Ammon's horn (tissue), 1 donor: ENCODE results near the gene AEBP1.

Source experiments
- DNase-seq: peaks from one replicate; pipeline ENCODE4 v3.0.0-alpha.2; 2016; ENCODE audit warnings: low spot score

Gene AEBP1

DNA sequence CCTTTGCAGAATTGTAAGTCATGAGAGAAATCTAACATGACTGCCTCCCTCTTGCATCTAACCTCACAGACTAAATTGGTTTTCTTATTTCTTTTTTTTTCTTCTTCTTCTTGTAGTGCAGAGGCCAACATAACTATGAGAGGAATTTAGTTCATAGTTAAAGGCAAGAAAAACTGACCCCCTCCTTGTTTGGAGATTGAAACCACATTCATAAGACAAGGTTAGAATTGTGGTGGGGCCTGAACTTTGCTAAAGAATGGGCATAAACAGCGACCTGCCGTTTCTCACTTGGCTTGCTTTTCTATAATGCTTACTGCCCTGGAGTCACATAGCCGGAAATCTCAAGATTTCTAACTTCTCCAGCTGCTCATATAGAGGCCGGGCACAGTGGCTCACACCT lies 19.4 kb upstream of the AEBP1 start:
- DNase-seq, result no peak

- DNase-seq, result no peak
Measured at GRCh38 chr7:44085546-44085945, 18.6 kb upstream of the AEBP1 start.

DNA sequence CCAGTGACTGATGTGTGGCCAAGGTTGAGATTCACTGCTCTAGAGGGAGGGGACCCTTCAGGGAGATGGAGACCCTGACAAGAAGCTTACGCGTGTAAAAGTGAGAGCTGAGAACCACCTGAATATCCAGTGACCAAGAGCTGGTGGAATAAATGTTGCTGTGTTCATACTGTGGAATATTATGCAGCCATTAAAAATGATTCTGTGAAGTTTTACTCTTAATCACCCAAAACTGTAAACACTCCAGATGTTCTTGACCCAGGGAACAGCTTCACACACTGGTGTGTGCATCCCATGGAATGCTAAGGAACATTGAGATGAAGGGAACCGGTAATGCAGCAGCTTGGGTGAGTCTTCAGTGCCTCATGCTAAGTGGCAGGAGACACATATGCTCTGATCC lies 17.5 kb upstream of the AEBP1 start:
- DNase-seq, result no peak

DNA sequence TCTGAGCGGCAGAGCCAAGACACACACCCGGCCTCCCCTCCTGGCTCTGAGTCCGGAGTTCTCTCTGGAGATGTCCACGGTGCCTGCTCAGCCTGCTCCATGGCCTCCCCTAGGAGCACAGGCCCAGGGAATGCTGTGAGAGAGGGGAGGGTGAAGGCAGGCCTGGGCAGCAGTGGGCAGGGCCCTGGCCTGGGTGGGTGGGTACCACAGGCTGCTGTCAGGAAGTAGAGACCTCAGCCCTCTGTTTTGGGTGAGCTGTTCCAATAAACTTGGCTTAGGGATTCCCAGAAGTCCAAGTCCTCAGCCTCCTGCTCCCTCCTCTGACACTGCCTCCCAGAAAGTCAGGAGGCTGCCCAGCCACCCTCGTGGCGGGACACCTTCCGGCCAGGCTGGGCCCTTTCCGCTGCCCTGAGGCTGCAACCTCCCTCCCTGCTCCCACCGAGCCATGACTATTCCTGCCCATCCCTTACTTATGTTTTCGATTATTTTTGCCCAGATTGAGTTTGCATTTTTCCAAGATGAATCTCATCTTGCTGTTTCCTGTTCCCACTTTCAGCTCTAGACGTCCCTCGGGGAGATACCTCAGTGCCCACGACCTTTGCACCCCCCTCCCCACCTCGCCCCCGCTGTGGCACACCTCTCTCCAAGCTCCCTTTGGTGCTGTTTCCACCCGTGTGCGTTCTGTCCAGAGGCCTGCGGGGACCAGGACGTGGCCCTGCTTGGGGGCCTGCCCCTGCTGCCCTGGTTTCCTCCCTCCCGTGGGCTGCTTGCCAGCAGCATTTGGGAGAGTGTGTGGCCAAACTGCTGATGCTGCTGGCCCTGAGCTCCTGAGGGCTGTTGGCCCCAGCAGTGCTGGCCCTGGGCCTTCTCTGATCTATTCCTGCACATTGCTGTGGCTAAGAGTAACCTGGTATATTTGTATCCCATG lies 16.0 kb upstream of the AEBP1 start:
- peak; percentile 47 for DNase-seq

- no peak for DNase-seq
Measured at GRCh38 chr7:44093102-44093641, 11.0 kb upstream of the AEBP1 start.

- DNase-seq, result no peak
Measured at GRCh38 chr7:44094365-44094764, 9.8 kb upstream of the AEBP1 start.

GRCh38 chr7:44094883-44095592 lies 9.1 kb upstream of the AEBP1 start:
- no peak for DNase-seq

- DNase-seq, result no peak
Measured at GRCh38 chr7:44095781-44096180, 8.4 kb upstream of the AEBP1 start.

GRCh38 chr7:44096326-44096881 lies 7.7 kb upstream of the AEBP1 start:
- no peak for DNase-seq

DNA sequence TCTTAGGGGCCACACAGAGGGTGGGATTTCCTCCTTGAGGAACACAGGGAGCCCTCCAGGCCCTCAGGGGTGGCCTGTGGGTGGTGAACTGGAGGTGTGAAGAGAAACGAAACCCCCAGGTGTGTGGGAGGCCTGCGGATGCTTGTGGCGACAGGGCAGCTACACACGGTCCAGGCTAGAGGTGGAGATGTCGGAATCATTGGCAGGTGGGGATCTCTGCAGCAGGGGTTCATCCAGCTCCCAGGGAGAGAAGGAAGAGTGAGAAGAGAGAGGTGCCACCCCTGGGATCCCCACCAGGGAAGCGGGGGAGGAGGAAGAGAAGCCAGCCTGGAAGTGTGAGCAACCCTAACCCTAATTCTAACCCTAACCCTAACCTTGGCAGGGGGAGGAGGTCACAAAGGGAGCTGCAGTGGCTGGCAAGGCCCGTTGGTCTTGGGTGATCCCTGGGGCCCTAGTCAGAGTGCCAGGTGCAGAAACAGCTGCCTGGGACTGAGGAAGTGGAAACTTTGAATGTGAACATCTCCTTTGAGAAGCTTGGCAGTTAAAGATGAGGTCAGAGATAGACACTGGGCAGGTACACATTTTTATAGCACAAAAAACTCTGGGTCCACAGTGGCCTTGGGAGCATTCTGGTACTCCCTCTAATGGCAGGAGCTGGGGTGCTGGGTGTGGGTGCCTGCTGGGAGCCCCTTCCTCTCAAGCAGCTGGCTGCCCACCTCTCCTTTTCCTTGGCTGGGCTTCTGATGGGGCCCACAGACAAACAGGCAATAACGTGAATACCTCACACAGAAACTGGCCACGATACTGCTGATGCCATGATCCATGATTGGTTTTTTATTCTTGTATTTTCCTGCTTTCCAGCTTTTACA lies 6.8 kb upstream of the AEBP1 start:
- DNase-seq, result no peak

GRCh38 chr7:44098092-44099068 lies 5.8 kb upstream of the AEBP1 start:
- DNase-seq, result no peak

DNA sequence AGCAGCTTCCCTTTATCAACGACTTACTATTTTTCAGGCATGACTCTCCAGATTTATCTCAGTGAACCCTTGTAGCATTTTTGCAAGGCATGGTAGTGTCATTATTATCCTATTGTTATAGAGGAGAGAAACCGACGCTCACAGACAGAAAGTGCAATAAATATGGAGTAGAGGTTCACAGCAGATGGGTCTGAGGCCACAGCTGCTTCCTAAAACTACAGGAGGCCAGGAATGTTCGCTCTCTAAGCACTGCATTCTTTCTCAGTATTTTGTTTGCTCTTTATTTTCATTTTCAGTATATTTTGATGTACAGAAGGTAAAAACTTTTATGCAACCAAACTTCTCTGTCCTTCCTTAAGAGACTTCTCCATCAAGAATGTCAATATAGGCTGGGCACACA lies 4.5 kb upstream of the AEBP1 start:
- no peak for DNase-seq

DNA sequence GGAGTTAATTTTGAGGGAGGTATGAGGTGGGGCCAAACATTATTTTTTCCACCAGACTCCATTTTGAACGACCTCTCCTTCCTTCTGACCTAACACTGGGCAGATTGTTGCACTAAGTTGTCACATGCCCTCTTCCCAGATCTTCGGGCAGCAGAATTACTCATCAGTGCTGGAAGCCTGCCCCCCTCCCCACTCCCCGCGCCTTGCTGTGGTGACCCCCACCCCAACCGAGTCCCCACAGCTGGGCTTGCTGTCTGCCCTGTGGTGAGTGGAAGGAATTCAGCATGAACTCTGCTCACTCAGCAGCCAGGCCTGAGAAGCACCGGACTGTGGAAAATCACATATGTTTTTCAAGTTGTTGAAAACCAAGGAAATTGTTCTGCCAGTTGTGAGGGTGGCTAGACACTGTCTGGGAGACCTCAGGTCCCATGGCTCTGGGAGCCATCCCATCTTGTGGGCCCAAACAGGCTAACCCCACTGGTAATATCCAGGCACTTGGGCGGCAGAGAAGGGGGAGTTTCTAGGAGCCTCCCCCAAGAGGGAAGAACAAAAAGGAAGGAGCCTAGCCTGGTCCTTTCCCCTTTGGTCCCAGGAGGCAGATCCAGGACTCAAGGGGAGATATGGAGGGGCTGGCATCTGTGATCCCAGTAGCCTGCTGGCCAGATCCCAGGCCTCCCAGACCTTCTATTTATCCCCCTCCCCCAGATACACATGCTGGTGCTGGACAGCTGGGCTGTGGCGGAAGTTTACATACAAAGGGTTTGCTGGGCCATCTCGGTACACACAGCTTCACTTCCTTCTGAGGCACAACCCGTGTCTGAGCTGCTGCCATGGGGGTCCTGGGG lies 3.5 kb upstream of the AEBP1 start:
- DNase-seq, result no peak

DNA sequence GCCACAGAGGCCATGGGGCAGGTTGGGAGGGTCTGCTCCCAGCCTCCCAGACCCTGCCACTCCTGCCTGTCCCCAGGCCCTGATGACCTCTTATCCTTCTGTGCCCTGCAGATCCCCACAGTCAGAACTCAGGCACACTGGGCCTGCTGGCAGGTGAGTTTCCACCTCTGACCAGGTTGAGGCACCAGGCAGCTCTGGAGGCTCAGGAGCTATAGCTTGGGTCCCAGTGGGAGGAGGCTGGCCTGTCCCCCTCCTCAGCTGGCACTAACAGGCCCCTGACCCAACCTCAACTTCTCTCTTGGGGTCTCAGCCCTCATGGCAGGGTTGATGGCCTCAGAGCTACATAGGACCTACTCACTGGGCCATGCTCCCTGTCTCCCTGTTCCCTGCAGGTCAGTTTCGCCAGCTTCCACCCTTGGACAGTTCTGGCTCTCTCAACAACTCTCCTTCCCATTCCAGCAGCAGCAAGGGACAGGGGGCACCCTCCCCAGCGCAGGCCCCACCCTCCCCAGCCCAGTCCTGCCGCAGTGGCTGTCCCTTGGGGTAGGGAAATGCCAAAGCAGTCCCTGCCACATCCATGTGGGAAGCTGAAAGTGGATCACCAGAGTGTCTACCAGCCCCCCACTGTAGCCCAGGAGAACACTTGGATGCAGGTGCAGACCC lies 2.7 kb upstream of the AEBP1 start:
- no peak for DNase-seq

DNA sequence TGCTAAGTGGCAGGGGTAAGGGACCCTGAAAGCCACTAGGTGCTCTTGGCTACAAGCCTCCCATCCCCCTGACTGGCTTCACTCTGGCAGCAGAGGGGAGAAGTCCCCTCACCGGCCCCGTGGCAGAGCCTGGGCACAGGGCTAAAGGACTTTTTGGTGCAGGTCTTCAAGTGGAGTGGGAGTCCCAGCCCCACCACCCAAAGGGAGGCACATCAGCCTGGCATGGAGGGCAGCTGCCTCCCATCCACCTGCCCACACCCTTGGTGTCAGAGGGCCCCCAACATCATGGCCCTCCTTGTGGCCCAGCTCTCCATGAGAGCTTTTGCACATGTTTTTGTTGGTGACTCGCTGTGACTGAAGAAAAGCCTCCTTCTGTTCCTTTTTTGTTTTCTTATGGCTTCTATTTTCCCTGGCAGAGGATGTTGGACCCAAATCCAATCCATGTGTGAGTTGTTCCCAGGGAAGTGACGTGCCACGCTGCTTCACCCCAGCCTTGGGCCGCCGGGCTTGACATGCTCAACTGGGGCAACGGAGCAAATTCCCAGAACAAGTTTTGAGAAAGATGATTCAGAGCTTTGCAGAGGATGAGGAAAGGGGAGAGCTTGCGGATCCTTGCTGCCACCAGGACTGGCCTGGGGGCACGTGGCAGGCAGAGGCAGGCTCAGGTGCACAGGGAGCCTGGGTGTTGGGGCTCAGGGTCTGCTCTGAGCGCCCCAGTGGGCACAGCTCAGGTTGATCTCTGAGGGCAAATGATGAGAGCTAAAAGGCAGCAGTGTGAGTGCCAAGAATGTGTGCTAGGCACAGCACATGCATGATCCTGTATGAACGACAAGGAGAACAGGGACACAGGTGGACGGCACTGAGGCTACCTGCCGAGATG lies 1.9 kb upstream of the AEBP1 start:
- DNase-seq, result no peak

- no peak for DNase-seq
Measured at GRCh38 chr7:44102846-44103565, 1.1 kb upstream of the AEBP1 start.

DNA sequence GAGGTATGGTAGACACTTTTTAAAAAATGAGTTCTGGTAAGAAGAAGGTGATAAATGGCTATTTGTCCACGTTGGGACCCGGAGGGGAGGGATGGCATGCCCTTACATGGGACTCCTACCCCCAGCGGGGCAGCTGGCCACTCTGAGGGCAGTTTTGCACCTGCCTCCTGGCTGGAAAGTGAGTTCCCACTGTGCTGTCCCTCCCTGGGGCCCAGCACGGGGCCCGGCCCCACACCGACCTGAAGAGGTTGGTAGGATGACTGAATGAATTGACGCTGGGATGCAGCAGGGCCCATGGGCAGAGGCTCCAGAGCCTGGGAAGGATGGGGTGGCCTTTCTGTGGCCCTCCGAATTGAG lies 601 bp upstream of the AEBP1 start:
- no peak for DNase-seq
